HEK293 (cell line): ENCODE data around the gene MYCBPAP.

Experiments used
- IKZF3 ChIP-seq: fragments of 450-650 bp; IDR thresholded peaks from 2 replicates; pipeline ENCODE4 v1.5.0; 2018; ENCODE audit warnings: missing biosample characterization, mild to moderate bottlenecking, missing genetic modification characterization, moderate library complexity
- KLF1 ChIP-seq: fragments of 450-650 bp; formaldehyde crosslinking; IDR thresholded peaks from 2 replicates; pipeline ENCODE4 v1.5.1; 2016; ENCODE audit warnings: missing biosample characterization, missing genetic modification characterization
- KLF8 ChIP-seq: fragments of 450-650 bp; formaldehyde crosslinking; IDR thresholded peaks from 2 replicates; pipeline ENCODE4 v1.5.1; 2016; ENCODE audit warnings: missing biosample characterization, missing genetic modification characterization
- PRDM4 ChIP-seq: fragments of 450-650 bp; formaldehyde crosslinking; IDR thresholded peaks from 2 replicates; pipeline ENCODE4 v1.5.1; 2017; ENCODE audit warnings: missing biosample characterization, missing genetic modification characterization
- ZBTB20 ChIP-seq: fragments of 450-650 bp; formaldehyde crosslinking; IDR thresholded peaks from 2 replicates; pipeline ENCODE4 v1.5.1; 2016; ENCODE audit warnings: missing biosample characterization, missing genetic modification characterization
- ZBTB26 ChIP-seq: fragments of 450-650 bp; formaldehyde crosslinking; optimal IDR thresholded peaks from 2 replicates; pipeline ENCODE3; 2016; ENCODE audit warnings: missing biosample characterization, mild to moderate bottlenecking, missing genetic modification characterization
- ZBTB44 ChIP-seq: fragments of 450-650 bp; IDR thresholded peaks from 2 replicates; pipeline ENCODE4 v1.5.1; 2018; ENCODE audit warnings: missing biosample characterization, mild to moderate bottlenecking, missing genetic modification characterization
- ZNF10 ChIP-seq: fragments of 450-650 bp; formaldehyde crosslinking; IDR thresholded peaks from 2 replicates; pipeline ENCODE4 v1.5.1; 2017; ENCODE audit warnings: missing biosample characterization, missing genetic modification characterization
- ZNF23 ChIP-seq: fragments of 450-650 bp; formaldehyde crosslinking; IDR thresholded peaks from 2 replicates; pipeline ENCODE4 v1.5.1; 2016; ENCODE audit warnings: missing biosample characterization, missing genetic modification characterization, borderline replicate concordance
- ZNF248 ChIP-seq: fragments of 450-650 bp; formaldehyde crosslinking; IDR thresholded peaks from 2 replicates; pipeline ENCODE4 v1.5.1; 2017; ENCODE audit warnings: missing biosample characterization, missing genetic modification characterization
- ZNF37A ChIP-seq: fragments of 450-650 bp; IDR thresholded peaks from 2 replicates; pipeline ENCODE4 v1.5.1; 2018; ENCODE audit warnings: missing biosample characterization, missing genetic modification characterization
- ZNF571 ChIP-seq: fragments of 450-650 bp; formaldehyde crosslinking; IDR thresholded peaks from 2 replicates; pipeline ENCODE4 v1.5.0; 2017; ENCODE audit warnings: missing biosample characterization, missing genetic modification characterization
- ZNF629 ChIP-seq: fragments of 450-650 bp; formaldehyde crosslinking; IDR thresholded peaks from 2 replicates; pipeline ENCODE4 v1.5.1; 2017; ENCODE audit warnings: missing biosample characterization, missing genetic modification characterization
- ZNF692 ChIP-seq: fragments of 450-650 bp; formaldehyde crosslinking; IDR thresholded peaks from 2 replicates; pipeline ENCODE4 v1.5.1; 2016; ENCODE audit warnings: missing biosample characterization, missing genetic modification characterization
- ZSCAN30 ChIP-seq: fragments of 450-650 bp; IDR thresholded peaks from 2 replicates; pipeline ENCODE4 v1.5.1; 2018; ENCODE audit warnings: missing biosample characterization, mild to moderate bottlenecking, missing genetic modification characterization, moderate library complexity
- TF ChIP-seq, protein P1 (sequence below): fragments of 450-650 bp; formaldehyde crosslinking; IDR thresholded peaks from 2 replicates; pipeline ENCODE4 v1.5.1; 2016; ENCODE audit warnings: missing biosample characterization, missing genetic modification characterization
- TF ChIP-seq, protein P2 (sequence below): fragments of 450-650 bp; formaldehyde crosslinking; conservative IDR thresholded peaks from 2 replicates; pipeline ENCODE4 v1.5.1; 2016; ENCODE audit warnings: low read depth, missing biosample characterization, missing genetic modification characterization
- TF ChIP-seq, protein P3 (sequence below): fragments of 450-650 bp; formaldehyde crosslinking; IDR thresholded peaks from 2 replicates; pipeline ENCODE4 v1.5.1; 2016; ENCODE audit warnings: missing biosample characterization, missing genetic modification characterization
- TF ChIP-seq, protein P4 (sequence below): fragments of 450-650 bp; formaldehyde crosslinking; IDR thresholded peaks from 2 replicates; pipeline ENCODE4 v1.5.0; 2017; ENCODE audit warnings: missing biosample characterization, missing genetic modification characterization, borderline replicate concordance

Gene MYCBPAP

DNA sequence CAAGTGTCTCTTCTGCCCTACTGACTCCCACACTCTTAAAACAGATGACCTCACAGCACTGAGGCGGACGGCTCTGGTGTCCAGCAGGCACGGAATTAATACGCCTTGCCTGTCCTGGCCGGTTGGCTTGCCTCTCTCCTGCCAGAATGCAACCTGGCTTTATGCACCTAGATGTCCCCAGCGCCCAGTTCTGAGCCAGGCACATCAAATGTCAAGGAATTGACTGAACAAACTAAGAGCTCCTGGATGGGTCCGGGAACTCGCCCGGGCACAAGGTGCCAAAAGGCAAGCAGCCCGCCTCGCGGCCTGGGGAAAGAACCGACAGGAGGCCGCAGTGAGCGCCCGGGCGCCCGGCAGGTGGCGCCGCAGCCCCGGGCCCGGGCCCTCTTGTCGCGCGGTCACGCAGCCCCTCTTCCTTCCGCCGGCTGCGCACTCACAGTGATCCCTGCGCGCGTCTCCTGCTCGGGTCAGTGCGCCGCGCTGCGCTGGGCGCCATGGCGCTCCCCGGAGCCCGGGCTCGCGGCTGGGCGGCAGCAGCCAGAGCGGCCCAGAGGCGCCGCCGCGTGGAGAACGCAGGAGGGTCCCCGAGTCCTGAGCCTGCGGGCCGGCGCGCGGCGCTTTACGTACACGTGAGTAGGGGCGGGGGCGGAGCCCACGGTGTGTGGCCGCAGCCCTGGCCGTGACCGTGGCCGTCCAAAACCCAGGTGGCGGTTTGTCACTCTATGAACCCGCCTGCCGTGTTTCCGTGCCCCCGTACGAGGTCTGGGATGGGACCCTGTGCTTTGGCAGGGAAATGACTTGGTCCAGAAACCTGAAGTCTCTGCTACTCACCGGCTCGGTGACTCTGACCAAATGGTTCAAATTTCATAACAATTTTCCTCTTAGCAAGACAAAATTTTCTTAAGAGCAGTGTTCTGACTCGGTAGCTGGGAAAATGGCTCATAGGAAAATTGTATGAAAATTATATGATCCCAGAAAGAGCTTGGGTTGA is 29.6 kb upstream of the MYCBPAP start, which contains the start of gene RSAD1 (continued):
- TF ChIP-seq, protein P1, sequence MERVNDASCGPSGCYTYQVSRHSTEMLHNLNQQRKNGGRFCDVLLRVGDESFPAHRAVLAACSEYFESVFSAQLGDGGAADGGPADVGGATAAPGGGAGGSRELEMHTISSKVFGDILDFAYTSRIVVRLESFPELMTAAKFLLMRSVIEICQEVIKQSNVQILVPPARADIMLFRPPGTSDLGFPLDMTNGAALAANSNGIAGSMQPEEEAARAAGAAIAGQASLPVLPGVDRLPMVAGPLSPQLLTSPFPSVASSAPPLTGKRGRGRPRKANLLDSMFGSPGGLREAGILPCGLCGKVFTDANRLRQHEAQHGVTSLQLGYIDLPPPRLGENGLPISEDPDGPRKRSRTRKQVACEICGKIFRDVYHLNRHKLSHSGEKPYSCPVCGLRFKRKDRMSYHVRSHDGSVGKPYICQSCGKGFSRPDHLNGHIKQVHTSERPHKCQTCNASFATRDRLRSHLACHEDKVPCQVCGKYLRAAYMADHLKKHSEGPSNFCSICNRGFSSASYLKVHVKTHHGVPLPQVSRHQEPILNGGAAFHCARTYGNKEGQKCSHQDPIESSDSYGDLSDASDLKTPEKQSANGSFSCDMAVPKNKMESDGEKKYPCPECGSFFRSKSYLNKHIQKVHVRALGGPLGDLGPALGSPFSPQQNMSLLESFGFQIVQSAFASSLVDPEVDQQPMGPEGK (tag by site-specific recombination), result 0 out of 2 replicates have a peak, but pooled peaks have one; percentile 42
- no peak for TF ChIP-seq ZNF23 (tag by site-specific recombination)
- TF ChIP-seq ZNF10 (tag by site-specific recombination), result peak; percentile 17; the same call in 1 of the 2 replicates
- peak; percentile 90 for TF ChIP-seq ZBTB26 (tag by site-specific recombination)
- 0 out of 2 replicates have a peak, but pooled peaks have one; percentile 30 for TF ChIP-seq KLF8 (tag by site-specific recombination)
- TF ChIP-seq, protein P2, sequence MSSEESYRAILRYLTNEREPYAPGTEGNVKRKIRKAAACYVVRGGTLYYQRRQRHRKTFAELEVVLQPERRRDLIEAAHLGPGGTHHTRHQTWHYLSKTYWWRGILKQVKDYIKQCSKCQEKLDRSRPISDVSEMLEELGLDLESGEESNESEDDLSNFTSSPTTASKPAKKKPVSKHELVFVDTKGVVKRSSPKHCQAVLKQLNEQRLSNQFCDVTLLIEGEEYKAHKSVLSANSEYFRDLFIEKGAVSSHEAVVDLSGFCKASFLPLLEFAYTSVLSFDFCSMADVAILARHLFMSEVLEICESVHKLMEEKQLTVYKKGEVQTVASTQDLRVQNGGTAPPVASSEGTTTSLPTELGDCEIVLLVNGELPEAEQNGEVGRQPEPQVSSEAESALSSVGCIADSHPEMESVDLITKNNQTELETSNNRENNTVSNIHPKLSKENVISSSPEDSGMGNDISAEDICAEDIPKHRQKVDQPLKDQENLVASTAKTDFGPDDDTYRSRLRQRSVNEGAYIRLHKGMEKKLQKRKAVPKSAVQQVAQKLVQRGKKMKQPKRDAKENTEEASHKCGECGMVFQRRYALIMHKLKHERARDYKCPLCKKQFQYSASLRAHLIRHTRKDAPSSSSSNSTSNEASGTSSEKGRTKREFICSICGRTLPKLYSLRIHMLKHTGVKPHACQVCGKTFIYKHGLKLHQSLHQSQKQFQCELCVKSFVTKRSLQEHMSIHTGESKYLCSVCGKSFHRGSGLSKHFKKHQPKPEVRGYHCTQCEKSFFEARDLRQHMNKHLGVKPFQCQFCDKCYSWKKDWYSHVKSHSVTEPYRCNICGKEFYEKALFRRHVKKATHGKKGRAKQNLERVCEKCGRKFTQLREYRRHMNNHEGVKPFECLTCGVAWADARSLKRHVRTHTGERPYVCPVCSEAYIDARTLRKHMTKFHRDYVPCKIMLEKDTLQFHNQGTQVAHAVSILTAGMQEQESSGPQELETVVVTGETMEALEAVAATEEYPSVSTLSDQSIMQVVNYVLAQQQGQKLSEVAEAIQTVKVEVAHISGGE (tag by site-specific recombination), result peak; percentile 66
- no peak for TF ChIP-seq ZNF571
- TF ChIP-seq ZNF37A (tag by site-specific recombination), result 0 out of 2 replicates have a peak, but pooled peaks have one; percentile 35
- TF ChIP-seq ZNF629 (tag by site-specific recombination), result 0 out of 2 replicates have a peak, but pooled peaks have one; percentile 33
- peak; percentile 40; the same call in 1 of the 2 replicates for TF ChIP-seq ZBTB20 (tag by site-specific recombination)
- peak; percentile 52; the same call in 1 of the 2 replicates for TF ChIP-seq ZNF692 (tag by site-specific recombination)
- peak; percentile 69 for TF ChIP-seq IKZF3 (tag by site-specific recombination)
- TF ChIP-seq, protein P3, sequence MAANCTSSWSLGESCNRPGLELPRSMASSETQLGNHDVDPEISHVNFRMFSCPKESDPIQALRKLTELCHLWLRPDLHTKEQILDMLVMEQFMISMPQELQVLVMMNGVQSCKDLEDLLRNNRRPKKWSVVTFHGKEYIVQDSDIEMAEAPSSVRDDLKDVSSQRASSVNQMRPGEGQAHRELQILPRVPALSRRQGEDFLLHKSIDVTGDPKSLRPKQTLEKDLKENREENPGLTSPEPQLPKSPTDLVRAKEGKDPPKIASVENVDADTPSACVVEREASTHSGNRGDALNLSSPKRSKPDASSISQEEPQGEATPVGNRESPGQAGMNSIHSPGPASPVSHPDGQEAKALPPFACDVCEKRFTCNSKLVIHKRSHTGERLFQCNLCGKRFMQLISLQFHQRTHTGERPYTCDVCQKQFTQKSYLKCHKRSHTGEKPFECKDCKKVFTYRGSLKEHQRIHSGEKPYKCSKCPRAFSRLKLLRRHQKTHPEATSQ (tag by site-specific recombination), result 0 out of 2 replicates have a peak, but pooled peaks have one; percentile 59
- TF ChIP-seq KLF1 (tag by site-specific recombination), result peak; percentile 60; the same call in 1 of the 2 replicates
- TF ChIP-seq ZSCAN30, result peak; percentile 98
- TF ChIP-seq ZNF248, result no peak
- no peak for TF ChIP-seq PRDM4 (tag by site-specific recombination)
- TF ChIP-seq, protein P4, sequence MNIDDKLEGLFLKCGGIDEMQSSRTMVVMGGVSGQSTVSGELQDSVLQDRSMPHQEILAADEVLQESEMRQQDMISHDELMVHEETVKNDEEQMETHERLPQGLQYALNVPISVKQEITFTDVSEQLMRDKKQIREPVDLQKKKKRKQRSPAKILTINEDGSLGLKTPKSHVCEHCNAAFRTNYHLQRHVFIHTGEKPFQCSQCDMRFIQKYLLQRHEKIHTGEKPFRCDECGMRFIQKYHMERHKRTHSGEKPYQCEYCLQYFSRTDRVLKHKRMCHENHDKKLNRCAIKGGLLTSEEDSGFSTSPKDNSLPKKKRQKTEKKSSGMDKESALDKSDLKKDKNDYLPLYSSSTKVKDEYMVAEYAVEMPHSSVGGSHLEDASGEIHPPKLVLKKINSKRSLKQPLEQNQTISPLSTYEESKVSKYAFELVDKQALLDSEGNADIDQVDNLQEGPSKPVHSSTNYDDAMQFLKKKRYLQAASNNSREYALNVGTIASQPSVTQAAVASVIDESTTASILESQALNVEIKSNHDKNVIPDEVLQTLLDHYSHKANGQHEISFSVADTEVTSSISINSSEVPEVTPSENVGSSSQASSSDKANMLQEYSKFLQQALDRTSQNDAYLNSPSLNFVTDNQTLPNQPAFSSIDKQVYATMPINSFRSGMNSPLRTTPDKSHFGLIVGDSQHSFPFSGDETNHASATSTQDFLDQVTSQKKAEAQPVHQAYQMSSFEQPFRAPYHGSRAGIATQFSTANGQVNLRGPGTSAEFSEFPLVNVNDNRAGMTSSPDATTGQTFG, result no peak
- peak; percentile 84 for TF ChIP-seq ZBTB44
